ENCODE data around the gene FBXL14.

DNA sequence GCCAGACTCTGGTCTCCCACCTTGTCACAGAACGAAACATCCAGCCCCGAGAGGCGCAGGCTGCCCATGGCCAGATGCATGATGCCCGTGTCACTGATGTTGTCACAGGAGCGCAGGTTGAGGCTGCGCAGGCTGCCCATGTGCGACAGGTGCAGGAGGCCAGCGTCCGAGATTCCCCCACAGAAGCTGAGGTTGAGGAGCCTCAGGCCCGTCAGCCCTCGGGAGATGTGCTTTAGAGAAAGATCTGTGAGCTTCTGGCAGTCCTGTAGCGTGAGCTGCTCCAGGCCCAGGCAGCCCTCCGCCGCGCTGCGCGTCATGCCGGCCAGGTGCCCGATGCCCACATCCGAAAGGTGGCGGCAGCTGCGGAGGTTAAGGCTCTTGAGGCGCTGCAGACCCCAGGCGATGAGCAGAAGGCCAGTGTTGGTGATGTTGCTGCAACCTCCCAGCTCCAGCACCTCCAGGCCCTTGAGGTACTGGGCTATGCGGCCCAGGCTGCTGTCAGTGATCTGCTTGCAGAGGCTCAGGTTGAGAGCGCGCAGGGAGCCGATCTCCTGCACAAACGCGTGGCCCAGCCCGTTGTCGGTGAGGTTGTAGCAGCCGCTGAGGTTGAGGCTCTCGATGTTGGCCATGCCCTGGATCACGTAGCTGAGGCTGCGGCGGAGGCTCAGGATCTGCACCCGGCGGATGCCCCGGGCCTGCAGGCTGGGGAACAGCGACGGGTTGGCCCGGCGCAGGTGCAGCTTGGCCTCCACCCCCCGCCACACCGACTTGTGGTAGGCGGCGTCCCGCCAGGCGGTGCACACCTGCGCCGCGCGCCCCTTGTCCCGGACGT, 991 bp downstream of the FBXL14 start:
- TF ChIP-seq, protein P1, sequence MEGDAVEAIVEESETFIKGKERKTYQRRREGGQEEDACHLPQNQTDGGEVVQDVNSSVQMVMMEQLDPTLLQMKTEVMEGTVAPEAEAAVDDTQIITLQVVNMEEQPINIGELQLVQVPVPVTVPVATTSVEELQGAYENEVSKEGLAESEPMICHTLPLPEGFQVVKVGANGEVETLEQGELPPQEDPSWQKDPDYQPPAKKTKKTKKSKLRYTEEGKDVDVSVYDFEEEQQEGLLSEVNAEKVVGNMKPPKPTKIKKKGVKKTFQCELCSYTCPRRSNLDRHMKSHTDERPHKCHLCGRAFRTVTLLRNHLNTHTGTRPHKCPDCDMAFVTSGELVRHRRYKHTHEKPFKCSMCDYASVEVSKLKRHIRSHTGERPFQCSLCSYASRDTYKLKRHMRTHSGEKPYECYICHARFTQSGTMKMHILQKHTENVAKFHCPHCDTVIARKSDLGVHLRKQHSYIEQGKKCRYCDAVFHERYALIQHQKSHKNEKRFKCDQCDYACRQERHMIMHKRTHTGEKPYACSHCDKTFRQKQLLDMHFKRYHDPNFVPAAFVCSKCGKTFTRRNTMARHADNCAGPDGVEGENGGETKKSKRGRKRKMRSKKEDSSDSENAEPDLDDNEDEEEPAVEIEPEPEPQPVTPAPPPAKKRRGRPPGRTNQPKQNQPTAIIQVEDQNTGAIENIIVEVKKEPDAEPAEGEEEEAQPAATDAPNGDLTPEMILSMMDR (IDR thresholded peaks at IDR 0.05; ENCODE audit: poor library complexity), result no peak
- no peak for TF ChIP-seq EZH2phosphoT487 (IDR thresholded peaks at IDR 0.05; ENCODE audit: low read depth, severe bottlenecking, unreplicated experiment)
- TF ChIP-seq EZH2 (IDR thresholded peaks at IDR 0.05; ENCODE audit: borderline replicate concordance), result no peak

All from hepatocyte (in vitro differentiated cells).